ENCODE results near the gene ERGIC1.

The ERGIC1 gene

GRCh38 chr5:172838151-172838875, 4.3 kb downstream of the ERGIC1 start:
- Histone ChIP-seq H3K27ac (replicated peaks; ENCODE audit: low read length) (no peak overlapping the region), H2BK15ac (ENCODE audit: low read length) (no peak overlapping the region), H4K8ac (ENCODE audit: low read depth, low read length) (no peak overlapping the region), H3K79me1 (ENCODE audit: low read depth, low read length) (no peaks in the 10 kb centered on the region), H3K4me1 (ENCODE audit: control insufficient read depth in 2 of 2, insufficient read depth in 1 of 2, low read depth in 1 of 2, low read length in 2 of 2) (peaks cover 0 to 24% of the 10 kb centered on the region in 2 donors), H3K4me2 (ENCODE audit: insufficient read depth, low read length, poor library complexity, severe bottlenecking) (no peak overlapping the region), H2BK120ac (ENCODE audit: low read depth, low read length) (no peak overlapping the region), H3K9me3 (replicated peaks in 1 of 2; ENCODE audit: control insufficient read depth in 2 of 2, insufficient read depth in 1 of 2, low read depth in 1 of 2, low read length in 2 of 2) (no peaks in the 10 kb centered on the region), H3K4me3 (ENCODE audit: low read length in 2 of 2) (no peak overlapping the region), H2BK5ac (ENCODE audit: low read length) (no peak overlapping the region), H3K36me3 (replicated peaks in 1 of 2; ENCODE audit: control insufficient read depth in 2 of 2, insufficient read depth in 2 of 2, low read length in 2 of 2) (peaks cover 3 to 43% of the 10 kb centered on the region in 2 donors), H4K91ac (ENCODE audit: low read depth, low read length, poor library complexity) (no peak overlapping the region), H3K4ac (ENCODE audit: low read length) (no peak overlapping the region), H3K14ac (ENCODE audit: low read length) (no peak overlapping the region), H3K23ac (ENCODE audit: low read depth, low read length, poor library complexity) (no peak overlapping the region), H2AK5ac (ENCODE audit: low read depth, low read length) (no peak overlapping the region), H2BK12ac (ENCODE audit: low read length) (no peak overlapping the region), H2AFZ (ENCODE audit: low read length) (no peak overlapping the region), H3K18ac (ENCODE audit: low read length) (no peak overlapping the region), H3K27me3 (ENCODE audit: control insufficient read depth in 3 of 3, insufficient read depth in 3 of 3, low read depth in 1 of 3, low read length in 3 of 3) (no peaks in the 10 kb centered on the region), H3K9ac (ENCODE audit: low read depth, low read length, poor library complexity) (no peak overlapping the region)
- no peak for DNase-seq (ENCODE audit: low spot score)
- WGBS, 2 donors (ENCODE audit: extremely low coverage in 2 of 2, insufficient read length in 2 of 2, insufficient replicate concordance in 1 of 2) = no CpG with 5 or more reads among the region's 3 CpGs

GRCh38 chr5:172839669-172840431, 5.8 kb downstream of the ERGIC1 start:
- H3K79me1 ChIP-seq (ENCODE audit: low read depth, low read length) = peaks cover 3% of the 10 kb centered on the region
- WGBS, 2 donors (ENCODE audit: extremely low coverage in 2 of 2, insufficient read length in 2 of 2, insufficient replicate concordance in 1 of 2) = no CpG with 5 or more reads among the region's 13 CpGs

GRCh38 chr5:172840432-172841154, 6.5 kb downstream of the ERGIC1 start:
- Histone ChIP-seq H3K4me1 (ENCODE audit: control insufficient read depth in 2 of 2, insufficient read depth in 1 of 2, low read depth in 1 of 2, low read length in 2 of 2) (peaks cover 0 to 17% of the 10 kb centered on the region in 2 donors), H4K91ac (ENCODE audit: low read depth, low read length, poor library complexity) (no peak overlapping the region), H3K9ac (ENCODE audit: low read depth, low read length, poor library complexity) (no peak overlapping the region), H3K9me3 (replicated peaks in 1 of 2; ENCODE audit: control insufficient read depth in 2 of 2, insufficient read depth in 1 of 2, low read depth in 1 of 2, low read length in 2 of 2) (no peaks in the 10 kb centered on the region), H3K4ac (ENCODE audit: low read length) (no peak overlapping the region), H3K4me2 (ENCODE audit: insufficient read depth, low read length, poor library complexity, severe bottlenecking) (no peak overlapping the region), H2AFZ (ENCODE audit: low read length) (no peak overlapping the region), H2BK5ac (ENCODE audit: low read length) (no peak overlapping the region), H3K23ac (ENCODE audit: low read depth, low read length, poor library complexity) (no peak overlapping the region), H3K36me3 (replicated peaks in 1 of 2; ENCODE audit: control insufficient read depth in 2 of 2, insufficient read depth in 2 of 2, low read length in 2 of 2) (peaks cover 5 to 63% of the 10 kb centered on the region in 2 donors), H3K18ac (ENCODE audit: low read length) (no peak overlapping the region), H3K14ac (ENCODE audit: low read length) (no peak overlapping the region), H4K8ac (ENCODE audit: low read depth, low read length) (no peak overlapping the region), H2AK5ac (ENCODE audit: low read depth, low read length) (no peak overlapping the region), H2BK12ac (ENCODE audit: low read length) (no peak overlapping the region), H2BK15ac (ENCODE audit: low read length) (no peak overlapping the region), H3K79me1 (ENCODE audit: low read depth, low read length) (peaks cover 5% of the 10 kb centered on the region), H3K27ac (replicated peaks; ENCODE audit: low read length) (peak overlapping the region; percentile 43), H3K4me3 (ENCODE audit: low read length in 2 of 2) (no peak overlapping the region), H3K27me3 (ENCODE audit: control insufficient read depth in 3 of 3, insufficient read depth in 3 of 3, low read depth in 1 of 3, low read length in 3 of 3) (no peaks in the 10 kb centered on the region), H2BK120ac (ENCODE audit: low read depth, low read length) (no peak overlapping the region)
- DNase-seq (ENCODE audit: low spot score) = no peak
- no CpG with 5 or more reads among the region's 12 CpGs for WGBS, 2 donors (ENCODE audit: extremely low coverage in 2 of 2, insufficient read length in 2 of 2, insufficient replicate concordance in 1 of 2)

More at GRCh38 chr5:172839669-172840431, 5.8 kb downstream of the ERGIC1 start:
- Histone ChIP-seq H3K4ac (ENCODE audit: low read length) (no peak overlapping the region), H3K4me1 (ENCODE audit: control insufficient read depth in 2 of 2, insufficient read depth in 1 of 2, low read depth in 1 of 2, low read length in 2 of 2) (peaks cover 0 to 21% of the 10 kb centered on the region in 2 donors), H3K27me3 (ENCODE audit: control insufficient read depth in 3 of 3, insufficient read depth in 3 of 3, low read depth in 1 of 3, low read length in 3 of 3) (no peaks in the 10 kb centered on the region), H3K9ac (ENCODE audit: low read depth, low read length, poor library complexity) (peak overlapping the region; percentile 51), H3K18ac (ENCODE audit: low read length) (no peak overlapping the region), H2BK15ac (ENCODE audit: low read length) (no peak overlapping the region), H4K91ac (ENCODE audit: low read depth, low read length, poor library complexity) (no peak overlapping the region), H3K36me3 (replicated peaks in 1 of 2; ENCODE audit: control insufficient read depth in 2 of 2, insufficient read depth in 2 of 2, low read length in 2 of 2) (peaks cover 5 to 59% of the 10 kb centered on the region in 2 donors), H3K9me3 (replicated peaks in 1 of 2; ENCODE audit: control insufficient read depth in 2 of 2, insufficient read depth in 1 of 2, low read depth in 1 of 2, low read length in 2 of 2) (no peaks in the 10 kb centered on the region), H3K4me3 (ENCODE audit: low read length in 2 of 2) (no peak overlapping the region), H2AK5ac (ENCODE audit: low read depth, low read length) (no peak overlapping the region), H2BK12ac (ENCODE audit: low read length) (no peak overlapping the region), H3K27ac (replicated peaks; ENCODE audit: low read length) (peak overlapping the region; percentile 47), H3K23ac (ENCODE audit: low read depth, low read length, poor library complexity) (no peak overlapping the region), H2AFZ (ENCODE audit: low read length) (no peak overlapping the region), H3K14ac (ENCODE audit: low read length) (no peak overlapping the region), H4K8ac (ENCODE audit: low read depth, low read length) (no peak overlapping the region), H2BK120ac (ENCODE audit: low read depth, low read length) (no peak overlapping the region), H3K4me2 (ENCODE audit: insufficient read depth, low read length, poor library complexity, severe bottlenecking) (no peak overlapping the region), H2BK5ac (ENCODE audit: low read length) (no peak overlapping the region)
- no peak for DNase-seq (ENCODE audit: low spot score)

- no peak overlapping the region for H2BK15ac ChIP-seq (ENCODE audit: low read length)
- no CpG with 5 or more reads among the region's 6 CpGs for WGBS, 2 donors (ENCODE audit: extremely low coverage in 2 of 2, insufficient read length in 2 of 2, insufficient replicate concordance in 1 of 2)
- no peak overlapping the region for H3K27ac ChIP-seq (replicated peaks; ENCODE audit: low read length)
- no peak overlapping the region for H2BK12ac ChIP-seq (ENCODE audit: low read length)
- no peak overlapping the region for H4K91ac ChIP-seq (ENCODE audit: low read depth, low read length, poor library complexity)
- H3K4me2 ChIP-seq (ENCODE audit: insufficient read depth, low read length, poor library complexity, severe bottlenecking) = no peak overlapping the region
- H2AFZ ChIP-seq (ENCODE audit: low read length) = no peak overlapping the region
- H3K27me3 ChIP-seq (ENCODE audit: control insufficient read depth in 3 of 3, insufficient read depth in 3 of 3, low read depth in 1 of 3, low read length in 3 of 3) = no peaks in the 10 kb centered on the region
- peaks cover 5 to 64% of the 10 kb centered on the region in 2 donors for H3K36me3 ChIP-seq (replicated peaks in 1 of 2; ENCODE audit: control insufficient read depth in 2 of 2, insufficient read depth in 2 of 2, low read length in 2 of 2)
- no peak overlapping the region for H3K14ac ChIP-seq (ENCODE audit: low read length)
- no peak for DNase-seq (ENCODE audit: low spot score)
- no peak overlapping the region for H2BK5ac ChIP-seq (ENCODE audit: low read length)
- no peaks in the 10 kb centered on the region for H3K9me3 ChIP-seq (replicated peaks in 1 of 2; ENCODE audit: control insufficient read depth in 2 of 2, insufficient read depth in 1 of 2, low read depth in 1 of 2, low read length in 2 of 2)
- H3K4me1 ChIP-seq (ENCODE audit: control insufficient read depth in 2 of 2, insufficient read depth in 1 of 2, low read depth in 1 of 2, low read length in 2 of 2) = peaks cover 0 to 17% of the 10 kb centered on the region in 2 donors
- H3K4me3 ChIP-seq (ENCODE audit: low read length in 2 of 2) = no peak overlapping the region
- H4K8ac ChIP-seq (ENCODE audit: low read depth, low read length) = no peak overlapping the region
- no peak overlapping the region for H2BK120ac ChIP-seq (ENCODE audit: low read depth, low read length)
- peaks cover 9% of the 10 kb centered on the region for H3K79me1 ChIP-seq (ENCODE audit: low read depth, low read length)
- no peak overlapping the region for H2AK5ac ChIP-seq (ENCODE audit: low read depth, low read length)
- H3K9ac ChIP-seq (ENCODE audit: low read depth, low read length, poor library complexity) = no peak overlapping the region
- H3K23ac ChIP-seq (ENCODE audit: low read depth, low read length, poor library complexity) = no peak overlapping the region
- no peak overlapping the region for H3K18ac ChIP-seq (ENCODE audit: low read length)
- no peak overlapping the region for H3K4ac ChIP-seq (ENCODE audit: low read length)
Measured at GRCh38 chr5:172841256-172841655, 7.2 kb downstream of the ERGIC1 start.
